K562 (cell line): ENCODE data around the gene SNTG2. TPM values are rescaled to one million over a fixed set of nuclear protein-coding genes. Genes with fewer than 3 reads are reported as not detected.

Source experiments
- ATAC-seq: fragments of 200-7000 bp; cut with Tn5 transposase; 3 replicates; pipeline ENCODE4 v1.9.1; 2020; ENCODE audit warnings: moderate library complexity
- BruUV-seq: library from RNA; stranded (reverse); fragments of 400-500 nt; replicated peaks from 2 replicates; lab custom pipeline; 2021; lab: Mats Ljungman, UMichigan
- CTCF ChIA-PET: fragments of 300-600 bp; formaldehyde crosslinking; extraction: SDS; loops from one replicate; lab custom pipeline; 2021; ENCODE audit warnings: low intra/inter-chr PET ratio; lab: Yijun Ruan, JAX
- POLR2A ChIA-PET: fragments of 300-600, 350-650 bp; sonication (Branson Sonifier 250); formaldehyde crosslinking; extraction: SDS; loops from one replicate; lab custom pipeline; 2021; ENCODE audit warnings: antibody characterized with exemption, inconsistent platforms; lab: Yijun Ruan, JAX
- DNase-seq, 4 experiments: peaks; one replicate each; pipeline versions ENCODE4 v3.0.0 to v3.0.0-alpha.2; 2011 to 2018; ENCODE audit warnings: low spot score in 3 of 4, mixed read lengths in 3 of 4; ENCODE audit errors: extremely low read depth in 1 of 4
- FAIRE-seq: peaks from 2 replicates; lab custom pipeline; 2011; peaks lifted over from hg19 to GRCh38; lab: Jason Lieb, UNC
- H2AFZ ChIP-seq: 2 replicates; pipeline ENCODE4 v1.6.0; 2011; ENCODE audit warnings: low read depth, low read length, control low read depth, inconsistent platforms
- H3K27ac ChIP-seq: fragments of 200-600 bp; 3 replicates; pipeline ENCODE4 v1.8.0; 2011; ENCODE audit warnings: low read depth, mild to moderate bottlenecking, control low read depth, inconsistent platforms, low read length, moderate library complexity, mixed read lengths; ENCODE audit errors: extremely low read depth
- H3K27me3 ChIP-seq, 2 experiments: fragments of 300-600 bp in 1 of 2; 2 replicates in 1 of 2; 3 replicates in 1 of 2; pipeline versions ENCODE4 v1.6.0 to v1.8.0; 2011; ENCODE audit warnings: inconsistent platforms in 2 of 2, low read length in 2 of 2, mild to moderate bottlenecking in 1 of 2, mixed read lengths in 1 of 2, moderate library complexity in 1 of 2; ENCODE audit not compliant: control insufficient read depth in 2 of 2, insufficient read depth in 2 of 2
- H3K36me3 ChIP-seq: fragments of 300-600 bp; 3 replicates; pipeline ENCODE4 v1.8.0; 2011; ENCODE audit warnings: mild to moderate bottlenecking, low read length, inconsistent platforms; ENCODE audit not compliant: control insufficient read depth, insufficient read depth
- H3K4me1 ChIP-seq, 2 experiments: fragments of 200-600 bp in 1 of 2; replicated peaks in 1 of 2; 2 replicates in 1 of 2; 3 replicates in 1 of 2; pipeline versions ENCODE4 v1.5.1 to v1.8.0; 2011; ENCODE audit warnings: inconsistent platforms in 2 of 2, low read length in 2 of 2, mild to moderate bottlenecking in 1 of 2, mixed read lengths in 1 of 2, moderate library complexity in 1 of 2; ENCODE audit not compliant: control insufficient read depth in 2 of 2, insufficient read depth in 2 of 2
- H3K4me2 ChIP-seq: 2 replicates; pipeline ENCODE4 v1.6.1; 2011; ENCODE audit warnings: low read length, control low read depth, inconsistent platforms, mixed read lengths; ENCODE audit not compliant: insufficient read depth
- H3K4me3 ChIP-seq: fragments of 200-600 bp; sonication (generic), shearing (Covaris generic); 2 replicates; pipeline ENCODE4 v1.5.1; 2016; ENCODE audit warnings: control low read depth, inconsistent platforms
- H3K79me2 ChIP-seq: fragments of 200-600 bp; 3 replicates; pipeline ENCODE4 v1.8.0; 2011; ENCODE audit warnings: low read length, inconsistent platforms; ENCODE audit not compliant: control insufficient read depth, insufficient read depth
- H3K9ac ChIP-seq, 2 experiments: 2 replicates each; pipeline versions ENCODE4 v1.6.0 to v1.6.1; 2011; ENCODE audit warnings: low read depth in 2 of 2, low read length in 2 of 2, control low read depth in 1 of 2, inconsistent platforms in 1 of 2, mild to moderate bottlenecking in 1 of 2, mixed read lengths in 1 of 2; ENCODE audit not compliant: insufficient read depth in 1 of 2
- H3K9me1 ChIP-seq: one replicate; pipeline ENCODE4 v1.6.0; 2011; ENCODE audit warnings: inconsistent platforms, mild to moderate bottlenecking, low read length, moderate library complexity; ENCODE audit not compliant: control insufficient read depth, insufficient read depth
- H3K9me3 ChIP-seq: replicated peaks from 2 replicates; pipeline ENCODE4 v1.5.1; 2011; ENCODE audit warnings: low read depth, low read length, inconsistent platforms; ENCODE audit not compliant: control insufficient read depth, insufficient read depth
- H4K20me1 ChIP-seq: replicated peaks from 2 replicates; pipeline ENCODE4 v1.6.1; 2011; ENCODE audit warnings: low read length, inconsistent platforms, mixed read lengths; ENCODE audit not compliant: control insufficient read depth, insufficient read depth
- CBFA2T2 ChIP-seq: fragments of 450-650 bp; conservative IDR thresholded peaks from 2 replicates; pipeline ENCODE4 v1.6.1; 2017; ENCODE audit warnings: mild to moderate bottlenecking
- KDM1A ChIP-seq, 2 experiments: fragments of 450-650 bp; IDR thresholded peaks; 2 replicates each; pipeline ENCODE4 v1.6.1; 2016; ENCODE audit warnings: mild to moderate bottlenecking in 2 of 2
- KLF10 ChIP-seq: fragments of 250-450 bp; sonication (Bioruptor Pico); IDR thresholded peaks from 2 replicates; pipeline ENCODE4 v1.6.1; 2021; ENCODE audit warnings: matching md5 sums
- RFX5 ChIP-seq: IDR thresholded peaks from 2 replicates; pipeline ENCODE4 v1.6.1; 2011; ENCODE audit warnings: low read depth, mild to moderate bottlenecking, improper control_type of control experiment, low read length
- ZBTB17 ChIP-seq: fragments of 450-650 bp; formaldehyde crosslinking; IDR thresholded peaks from 2 replicates; pipeline ENCODE4 v1.4.0; 2020; ENCODE audit warnings: mild to moderate bottlenecking
- ZNF12 ChIP-seq: sonication (generic); formaldehyde crosslinking; IDR thresholded peaks from 2 replicates; pipeline ENCODE4 v1.4.0; 2020; ENCODE audit warnings: mild to moderate bottlenecking, missing genetic modification reagents
- ZNF133 ChIP-seq: fragments of 250-450 bp; sonication (Bioruptor Pico); IDR thresholded peaks from 2 replicates; pipeline ENCODE4 v1.4.0; 2020; ENCODE audit warnings: mild to moderate bottlenecking
- WGBS: fragments of 100-300 bp; shearing (Covaris generic); methylation state at CpG from one replicate; pipeline ENCODE4 v1.1.6; 2016; ENCODE audit warnings: low coverage, mixed read lengths; ENCODE audit not compliant: insufficient coverage; ENCODE audit errors: missing lambda C conversion rate; 5-methylcytosine and 5-hydroxymethylcytosine counted together
- in situ Hi-C: fragments of 300-500 bp; cut with MboI; formaldehyde crosslinking; loops from 4 replicates; pipeline ENCODE4 v1.15.0; 2018; ENCODE audit warnings: inconsistent platforms, mixed read lengths
- intact Hi-C: fragments of 100-400 bp; cut with micrococcal nuclease; formaldehyde crosslinking; loops from 2 replicates; pipeline ENCODE4 v1.14.2; 2022
- polyA plus RNA-seq, 8 experiments: library from polyadenylated mRNA; depleted of rRNA in 4 of 8; stranded (reverse) in 5 of 8; unstranded in 3 of 8; fragments of >200 nt; fragmentation: Nextera tagmentation in 2 of 8; fragmentation: Illumina TruSeq in 1 of 8; extraction: Ambion mirVana in 2 of 8; extraction: Trizol in 1 of 8; gene quantifications; 2 replicates each; pipeline versions ENCODE4 v1.2.1 to v1.2.3, GENCODE V29; 2011 to 2014; ENCODE audit warnings: inconsistent platforms in 1 of 8, missing spikeins in 1 of 8
- total RNA-seq, 7 experiments: library from RNA; depleted of rRNA in 6 of 7; stranded (reverse); fragments of >200 nt in 6 of 7; fragmentation: Illumina TruSeq in 2 of 7; extraction: Trizol in 2 of 7; gene quantifications; 2 replicates each; pipeline versions ENCODE4 v1.2.1 to v1.2.3, GENCODE V29; 2011 to 2021; ENCODE audit warnings: low replicate concordance in 1 of 7
- TF ChIP-seq, protein P1 (sequence below): fragments of 450-650 bp; IDR thresholded peaks from 2 replicates; pipeline ENCODE4 v1.6.1; 2016; ENCODE audit warnings: low read depth, mild to moderate bottlenecking, moderate library complexity

Gene SNTG2
- total and polyA plus RNA-seq, 9 of the 15 experiments (the other 6 are each of a cell fraction or from before 2014, with no cell fraction given) = not detected

DNA sequence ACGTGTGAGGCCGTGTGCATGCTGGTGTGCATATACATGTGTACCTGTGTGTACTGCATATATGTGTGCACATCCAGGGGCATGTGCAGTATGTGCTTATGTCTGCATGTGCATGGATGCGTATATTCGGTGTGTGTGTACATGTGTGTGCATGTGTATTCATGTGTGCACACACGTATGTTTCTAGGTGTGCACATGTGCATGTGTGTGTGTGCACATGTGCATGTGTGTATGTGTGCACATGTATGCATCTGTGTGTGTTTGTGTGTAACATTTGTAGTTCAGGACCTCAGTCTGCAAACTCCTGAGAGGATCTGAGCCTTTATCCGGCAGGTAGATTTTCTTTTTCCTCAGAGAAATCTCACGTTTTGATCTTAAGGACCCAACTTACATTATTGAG lies 201.7 kb downstream of the SNTG2 start:
- ATAC-seq (no peak), FAIRE-seq (no peak)
- in situ Hi-C loops = no loop called here
- H3K36me3 ChIP-seq = no peaks in the 10 kb centered on the region
- H3K4me1 ChIP-seq = no peaks in the 10 kb centered on the region
- TF ChIP-seq KLF10 (CRISPR knock-in tag) (no peak), KDM1A (IDR thresholded peaks at IDR 0.05) (0 out of 4 replicates have a peak, but pooled peaks of 1 of the 2 experiments have one; percentile 22)
- TF ChIP-seq, all 486 proteins: peak for 1
- intact Hi-C loops = no loop called here
- Histone ChIP-seq H3K79me2 (no peaks in the 10 kb centered on the region), H3K27ac (no peak overlapping the region), H3K4me3 (no peak overlapping the region), H4K20me1 (no peaks in the 10 kb centered on the region; the same call in 1 of the 2 replicates), H3K27me3 (no peaks in the 10 kb centered on the region), H3K9me1 (no peaks in the 10 kb centered on the region), H3K4me2 (no peak overlapping the region), H2AFZ (no peak overlapping the region), H3K9me3 (no peaks in the 10 kb centered on the region), H3K9ac (no peak overlapping the region)
- ChIA-PET CTCF (no interaction called here), POLR2A (no interaction called here)
- no peak for DNase-seq
- WGBS = 0% methylated on average over 7 of the region's 7 CpGs
- no TSS peak for BruUV-seq

- intact Hi-C loops = no loop called here
- H3K9me1 ChIP-seq = no peaks in the 10 kb centered on the region
- peaks cover 0 to 3% of the 10 kb centered on the region in 2 experiments; a peak in 1 of 5 replicates for H3K27me3 ChIP-seq
- H3K4me2 ChIP-seq = no peak overlapping the region
- no peak overlapping the region for H3K4me3 ChIP-seq
- ChIA-PET POLR2A (no interaction called here), CTCF (no interaction called here)
- H4K20me1 ChIP-seq = no peaks in the 10 kb centered on the region; the same call in 1 of the 2 replicates
- DNase-seq = no peak
- FAIRE-seq = no peak
- in situ Hi-C loops = no loop called here
- no TSS peak for BruUV-seq
- no peak overlapping the region for H3K9ac ChIP-seq
- no peak overlapping the region for H2AFZ ChIP-seq
- TF ChIP-seq ZBTB17 (CRISPR knock-in tag) (no peak), CBFA2T2 (no peak), ZNF12 (CRISPR knock-in tag) (no peak), RFX5 (no peak), ZNF133 (no peak)
- TF ChIP-seq, protein P1, sequence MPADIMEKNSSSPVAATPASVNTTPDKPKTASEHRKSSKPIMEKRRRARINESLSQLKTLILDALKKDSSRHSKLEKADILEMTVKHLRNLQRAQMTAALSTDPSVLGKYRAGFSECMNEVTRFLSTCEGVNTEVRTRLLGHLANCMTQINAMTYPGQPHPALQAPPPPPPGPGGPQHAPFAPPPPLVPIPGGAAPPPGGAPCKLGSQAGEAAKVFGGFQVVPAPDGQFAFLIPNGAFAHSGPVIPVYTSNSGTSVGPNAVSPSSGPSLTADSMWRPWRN = no peak
- TF ChIP-seq, all 486 proteins: peak for 0
- ATAC-seq = no peak
- Histone ChIP-seq H3K9me3 (no peaks in the 10 kb centered on the region), H3K4me1 (no peaks in the 10 kb centered on the region), H3K36me3 (no peaks in the 10 kb centered on the region), H3K79me2 (no peaks in the 10 kb centered on the region), H3K27ac (no peak overlapping the region)
- WGBS = 3% methylated on average over 7 of the region's 9 CpGs
Measured at GRCh38 chr2:1153920-1154319, 203.3 kb downstream of the SNTG2 start.
